ENCODE data around the gene STK11. TPM values are rescaled to one million over a fixed set of nuclear protein-coding genes. Genes with fewer than 3 reads are reported as not detected.

Gene STK11
- total and polyA plus RNA-seq, 2 of the 4 experiments (the other 2 are of a cell fraction): 39.3 to 42.8 TPM

- no peak for TF ChIP-seq ELK1 (IDR thresholded peaks at IDR 0.05; ENCODE audit: borderline replicate concordance, low read depth, low read length)
Observed at GRCh38 chr19:1266916-1267476, 61.4 kb downstream of the STK11 start (continued).

GRCh38 chr19:1267477-1268225, 62.1 kb downstream of the STK11 start:
- H3K14ac ChIP-seq (replicated peaks; ENCODE audit: low read depth, low read length): 0 out of 2 replicates have a peak overlapping the region, but pooled peaks have one; percentile 27
- no peaks in the 10 kb centered on the region for H3K9me3 ChIP-seq (ENCODE audit: control insufficient read depth, insufficient read depth, low read length)
- TF ChIP-seq CEBPB (IDR thresholded peaks at IDR 0.05; ENCODE audit: low read depth, low read length) (peak; percentile 85), CHD1 (IDR thresholded peaks at IDR 0.05; ENCODE audit: low read depth, low read length) (no peak), SMC3 (IDR thresholded peaks at IDR 0.05; ENCODE audit: low read depth, low read length) (no peak), ELK1 (IDR thresholded peaks at IDR 0.05; ENCODE audit: borderline replicate concordance, low read depth, low read length) (no peak), NFE2L2 (IDR thresholded peaks at IDR 0.05; ENCODE audit: low read depth, low read length) (no peak), RCOR1 (IDR thresholded peaks at IDR 0.05; ENCODE audit: insufficient replicate concordance, low read length) (no peak), MAFK (IDR thresholded peaks at IDR 0.05; ENCODE audit: low read depth, low read length) (no peak; the same call in 1 of the 2 replicates), FOS (IDR thresholded peaks at IDR 0.05; ENCODE audit: low read depth, low read length) (peak; percentile 41), MAZ (IDR thresholded peaks at IDR 0.05; ENCODE audit: borderline replicate concordance, low read depth, low read length) (peak; percentile 66; the same call in 1 of the 2 replicates), BHLHE40 (IDR thresholded peaks at IDR 0.05; ENCODE audit: low read depth, low read length) (0 out of 2 replicates have a peak, but pooled peaks have one; percentile 14), MXI1 (IDR thresholded peaks at IDR 0.05; ENCODE audit: borderline replicate concordance, low read depth, low read length) (no peak)
- H3K4me3 ChIP-seq (ENCODE audit: insufficient read depth, low read depth, low read length): 0 out of 2 replicates have a peak overlapping the region, but pooled peaks have one; percentile 61
- peak overlapping the region; percentile 68; the same call in 1 of the 2 replicates for H3K23ac ChIP-seq (ENCODE audit: low read depth, low read length)
- DNase-seq (peak; percentile 60), ATAC-seq (ENCODE audit: low read depth) (no peak)
- ChIA-PET CTCF (interaction anchor here (2.2 to 3.5 kb wide), 2 partner anchors 14 to 24 kb away, joined by 11 to 64 read pairs; no protein-coding TSS in a partner anchor), POLR2A (ENCODE audit: unreplicated experiment) (no interaction called here)
- H2BK20ac ChIP-seq (ENCODE audit: low read depth, low read length): no peak overlapping the region; the same call in 1 of the 2 replicates
- in situ Hi-C loops (cut with MboI; ENCODE audit: low sequenced_read_pairs): no loop called here
- peaks cover 8% of the 10 kb centered on the region for H3K9me1 ChIP-seq (ENCODE audit: insufficient read depth, low read length)
- peak overlapping the region; percentile 47 for H3K4ac ChIP-seq (ENCODE audit: low read depth, low read length)
- peak overlapping the region; percentile 85 for H3K4me2 ChIP-seq (ENCODE audit: low read depth, low read length)
- no peak overlapping the region for H3K18ac ChIP-seq (ENCODE audit: low read depth, low read length)
- 47% methylated on average over 3 of the region's 35 CpGs; no CpG with 5 or more reads in 1 of the 2 experiments for WGBS, 2 experiments (ENCODE audit: extremely low coverage in 2 of 2, insufficient read length in 1 of 2)
- peaks cover 19% of the 10 kb centered on the region for H3K36me3 ChIP-seq (ENCODE audit: control insufficient read depth, insufficient read depth, low read length)
- H3K79me1 ChIP-seq (ENCODE audit: low read depth in 1 of 2, low read length in 2 of 2): peaks cover 5 to 63% of the 10 kb centered on the region in 2 experiments; a peak in 3 of 4 replicates
- peak overlapping the region; percentile 87 for H2AK5ac ChIP-seq (ENCODE audit: low read depth, low read length)
- H4K8ac ChIP-seq (ENCODE audit: low read depth in 2 of 2, low read length in 2 of 2): no peak overlapping the region
- H2BK5ac ChIP-seq (ENCODE audit: low read depth, low read length, poor library complexity, severe bottlenecking): peak overlapping the region; percentile 6
- peaks cover 44% of the 10 kb centered on the region for H3K4me1 ChIP-seq (ENCODE audit: control insufficient read depth, insufficient read depth, low read length)
- H3K27me3 ChIP-seq (ENCODE audit: control insufficient read depth, insufficient read depth, low read length): no peaks in the 10 kb centered on the region
- H2BK120ac ChIP-seq (ENCODE audit: low read depth, low read length): 0 out of 2 replicates have a peak overlapping the region, but pooled peaks have one; percentile 57
- dilution Hi-C loops (cut with HindIII; ENCODE audit: low sequenced_read_pairs, unreplicated experiment): no loop called here
- no TSS peak for BruUV-seq (replicated peaks)
- H4K20me1 ChIP-seq (ENCODE audit: insufficient read depth, low read length): peaks cover 46% of the 10 kb centered on the region
- no peak overlapping the region for H2BK15ac ChIP-seq (ENCODE audit: low read depth, low read length)
- no peak overlapping the region for H3K9ac ChIP-seq (ENCODE audit: low read depth, low read length)
- H4K91ac ChIP-seq (ENCODE audit: insufficient read depth, low read depth, low read length): peak overlapping the region; percentile 8; the same call in 1 of the 2 replicates
- no peak overlapping the region for H3K56ac ChIP-seq (ENCODE audit: extremely low read depth, insufficient read depth, low read length)
- intact Hi-C loops (cut with micrococcal nuclease): loop anchor here (2.0 kb wide), 1 partner anchor 47 kb away; no protein-coding TSS in a partner anchor
- H3K27ac ChIP-seq (ENCODE audit: insufficient read depth, low read length): peak overlapping the region; percentile 28; the same call in 1 of the 2 replicates
- peak overlapping the region; percentile 90 for H2AFZ ChIP-seq (replicated peaks; ENCODE audit: low read length, poor library complexity)
- peak overlapping the region; percentile 98 for H2AK9ac ChIP-seq (replicated peaks; ENCODE audit: low read depth, low read length, poor library complexity)
- no peak overlapping the region for H4K5ac ChIP-seq (ENCODE audit: low read depth, low read length)

Data from IMR-90 (cell line).